ENCODE measurements around the gene PFKP. TPM values are rescaled to one million over a fixed set of nuclear protein-coding genes. Genes with fewer than 3 reads are reported as not detected.

Gene PFKP
- total RNA-seq, 1 donor: 111 TPM

DNA sequence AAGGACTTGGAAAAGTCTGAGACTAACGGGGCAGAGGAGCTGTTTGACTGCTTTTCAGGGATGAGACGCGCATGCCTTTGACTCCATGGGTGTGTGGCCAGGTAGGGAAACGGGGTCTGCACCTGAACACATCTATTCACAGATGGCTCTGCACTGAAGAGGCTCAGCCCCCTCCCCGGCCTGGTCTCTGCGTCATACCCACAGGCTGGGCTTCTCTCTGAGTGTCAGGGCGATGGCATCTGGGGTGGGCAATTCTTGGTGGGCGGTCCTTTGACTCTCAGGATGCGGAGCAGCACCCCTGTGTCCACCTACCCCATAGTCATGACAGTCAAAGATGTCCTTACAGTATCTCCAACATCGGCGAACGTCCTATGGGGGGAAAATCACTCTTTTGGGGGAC, 23.0 kb downstream of the PFKP start:
- TF ChIP-seq, protein P1, sequence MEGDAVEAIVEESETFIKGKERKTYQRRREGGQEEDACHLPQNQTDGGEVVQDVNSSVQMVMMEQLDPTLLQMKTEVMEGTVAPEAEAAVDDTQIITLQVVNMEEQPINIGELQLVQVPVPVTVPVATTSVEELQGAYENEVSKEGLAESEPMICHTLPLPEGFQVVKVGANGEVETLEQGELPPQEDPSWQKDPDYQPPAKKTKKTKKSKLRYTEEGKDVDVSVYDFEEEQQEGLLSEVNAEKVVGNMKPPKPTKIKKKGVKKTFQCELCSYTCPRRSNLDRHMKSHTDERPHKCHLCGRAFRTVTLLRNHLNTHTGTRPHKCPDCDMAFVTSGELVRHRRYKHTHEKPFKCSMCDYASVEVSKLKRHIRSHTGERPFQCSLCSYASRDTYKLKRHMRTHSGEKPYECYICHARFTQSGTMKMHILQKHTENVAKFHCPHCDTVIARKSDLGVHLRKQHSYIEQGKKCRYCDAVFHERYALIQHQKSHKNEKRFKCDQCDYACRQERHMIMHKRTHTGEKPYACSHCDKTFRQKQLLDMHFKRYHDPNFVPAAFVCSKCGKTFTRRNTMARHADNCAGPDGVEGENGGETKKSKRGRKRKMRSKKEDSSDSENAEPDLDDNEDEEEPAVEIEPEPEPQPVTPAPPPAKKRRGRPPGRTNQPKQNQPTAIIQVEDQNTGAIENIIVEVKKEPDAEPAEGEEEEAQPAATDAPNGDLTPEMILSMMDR (IDR thresholded peaks at IDR 0.05; ENCODE audit: insufficient read depth, low read length): no peak
- H3K4me3 ChIP-seq (ENCODE audit: low read depth, low read length): no peak overlapping the region
- DNase-seq (ENCODE audit: low read depth): no peak

DNA sequence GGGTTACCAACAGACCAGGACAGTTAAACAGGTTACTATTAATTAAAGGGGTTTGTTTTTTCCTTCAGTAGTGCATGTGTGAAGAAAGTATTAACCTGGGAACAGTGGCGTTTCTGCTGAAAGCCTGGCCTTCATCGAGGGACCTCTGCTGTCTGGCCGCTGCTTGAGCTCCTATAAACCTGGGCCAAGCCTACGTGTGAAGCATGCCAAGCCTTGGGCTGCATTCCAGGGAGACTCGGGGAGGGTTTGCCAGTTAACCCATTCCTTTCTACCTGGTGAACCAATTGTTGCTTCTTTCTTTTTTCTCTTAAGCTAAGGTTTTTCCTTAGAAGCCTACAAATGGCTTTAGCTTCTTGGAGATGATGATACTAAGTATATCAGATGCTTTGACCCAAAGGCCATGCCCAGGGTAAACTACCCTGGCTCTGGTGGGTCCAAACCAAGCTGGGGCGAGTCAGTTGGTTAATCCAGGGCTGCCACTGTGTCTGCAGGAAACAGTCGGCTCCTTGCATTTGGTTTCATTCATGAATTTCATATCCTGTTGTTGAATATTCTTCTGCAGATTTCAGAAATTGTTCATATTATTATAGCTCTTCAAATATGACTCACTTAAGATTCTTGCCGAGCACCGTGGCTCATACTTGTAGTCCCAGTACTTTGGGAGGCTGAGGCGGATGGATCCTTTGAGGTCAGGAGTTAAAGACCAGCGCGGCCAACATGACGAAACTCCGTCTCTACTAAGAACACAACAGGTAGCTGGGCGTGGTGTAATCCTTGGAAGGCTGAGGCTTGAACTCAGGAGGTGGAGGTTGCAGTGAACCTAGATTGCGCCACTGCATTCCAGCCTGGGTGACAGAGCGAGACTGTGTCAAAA, 23.8 kb downstream of the PFKP start:
- DNase-seq (ENCODE audit: low read depth): peak; percentile 90
- H3K4me3 ChIP-seq (ENCODE audit: low read depth, low read length): peak overlapping the region; percentile 6
- TF ChIP-seq, protein P1 (IDR thresholded peaks at IDR 0.05; ENCODE audit: insufficient read depth, low read length): peak; percentile 12

DNA sequence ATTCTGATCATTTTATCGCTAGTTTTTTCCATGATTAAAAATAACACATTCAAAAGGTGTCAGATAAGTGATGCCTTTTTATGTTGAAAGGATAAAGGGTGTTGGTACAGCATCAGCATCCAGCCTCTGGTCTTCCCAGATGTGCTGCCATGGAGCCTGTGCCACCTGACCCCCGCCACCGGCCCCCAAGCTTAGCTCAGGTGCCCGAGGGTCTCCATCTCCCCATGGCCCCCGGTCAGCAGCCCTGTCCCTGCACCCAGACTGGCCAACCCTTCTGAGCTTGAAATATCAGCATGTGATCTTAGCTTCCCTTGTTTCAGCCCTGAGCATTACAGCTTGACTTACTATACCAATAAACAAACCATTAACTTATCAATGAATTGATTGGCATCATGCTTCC, 24.6 kb downstream of the PFKP start:
- TF ChIP-seq, protein P1 (IDR thresholded peaks at IDR 0.05; ENCODE audit: insufficient read depth, low read length): no peak
- no peak for DNase-seq (ENCODE audit: low read depth)
- H3K4me3 ChIP-seq (ENCODE audit: low read depth, low read length): no peak overlapping the region

DNA sequence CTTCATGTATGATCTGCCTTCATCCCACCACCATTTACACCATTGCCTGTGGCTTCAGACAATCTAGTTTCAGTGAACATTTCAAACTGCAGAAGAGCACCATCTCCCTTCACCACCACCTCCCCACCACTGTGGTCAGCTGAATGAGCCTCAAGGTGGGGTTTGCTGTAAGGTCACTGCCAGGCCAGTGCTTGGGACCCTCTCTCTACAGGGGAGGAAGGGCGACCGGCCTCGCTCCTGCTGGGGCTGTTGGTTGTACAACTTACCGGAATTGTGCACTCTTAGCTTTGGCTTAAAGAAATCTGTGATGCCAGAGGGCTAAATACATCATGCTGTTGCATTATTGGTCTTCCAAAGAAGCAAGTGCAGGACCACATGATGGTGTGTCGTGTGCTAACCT, 26.6 kb downstream of the PFKP start:
- no peak for DNase-seq (ENCODE audit: low read depth)
- TF ChIP-seq, protein P1 (IDR thresholded peaks at IDR 0.05; ENCODE audit: insufficient read depth, low read length): no peak
- H3K4me3 ChIP-seq (ENCODE audit: low read depth, low read length): no peak overlapping the region

DNA sequence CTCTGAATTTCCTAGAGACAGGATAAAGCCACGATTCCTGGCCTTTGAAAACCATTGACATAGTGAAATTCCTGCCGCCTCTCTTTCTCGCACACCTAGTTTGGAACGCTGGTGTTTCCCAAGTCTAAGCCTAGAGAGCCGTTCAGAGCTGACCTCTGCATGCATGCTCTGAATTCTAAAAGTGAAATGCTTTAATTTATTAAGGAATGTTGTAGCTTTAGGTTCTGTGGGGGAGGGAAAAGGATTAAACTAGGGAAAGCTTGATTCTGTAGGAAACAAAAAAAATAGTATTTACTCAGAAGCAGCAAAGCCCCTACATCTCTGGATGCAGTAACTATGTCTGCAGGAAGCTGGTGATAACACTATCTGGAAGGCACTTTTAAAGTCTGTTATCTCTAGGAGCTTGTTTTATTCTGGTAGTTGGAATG, 27.3 kb downstream of the PFKP start:
- TF ChIP-seq, protein P1 (IDR thresholded peaks at IDR 0.05; ENCODE audit: insufficient read depth, low read length): no peak
- peak overlapping the region; percentile 47 for H3K4me3 ChIP-seq (ENCODE audit: low read depth, low read length)
- no peak for DNase-seq (ENCODE audit: low read depth)

DNA sequence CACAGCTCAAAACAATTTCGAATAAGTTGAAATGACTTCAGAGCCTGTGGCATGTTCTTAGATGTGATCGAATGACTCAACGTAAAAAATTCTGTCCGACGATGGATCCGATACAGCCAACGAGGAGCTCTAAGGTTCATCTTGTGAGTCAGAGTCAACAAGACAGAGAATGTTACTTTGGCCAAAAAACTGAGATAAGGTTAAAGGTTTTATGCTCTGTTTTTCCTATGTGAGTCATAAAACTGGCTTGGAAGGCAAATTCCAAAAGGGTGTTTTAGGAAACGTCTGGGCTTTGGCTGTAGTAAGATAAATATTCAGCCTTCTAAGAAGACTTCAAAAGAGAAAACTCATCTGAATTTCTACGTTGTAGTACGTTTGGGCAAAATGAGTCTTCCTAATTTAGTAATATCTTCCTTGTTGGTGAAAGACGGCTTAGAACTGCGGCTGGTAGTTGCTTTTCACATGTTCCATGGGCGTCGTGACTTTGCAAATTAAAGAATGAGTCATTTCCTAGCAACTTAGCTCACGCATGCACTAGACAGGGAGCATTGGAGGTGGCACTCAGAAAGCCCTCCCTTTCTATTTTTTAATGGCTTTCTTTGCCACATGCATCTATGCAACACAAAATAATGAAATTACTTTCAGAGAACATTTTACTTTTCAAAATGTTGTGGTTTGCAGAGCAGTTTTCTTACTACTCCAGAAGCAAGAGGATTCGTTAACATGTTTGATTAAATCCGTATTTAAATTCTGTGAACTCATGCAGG, 28.2 kb downstream of the PFKP start:
- peak; percentile 100 for DNase-seq (ENCODE audit: low read depth)
- TF ChIP-seq, protein P1 (IDR thresholded peaks at IDR 0.05; ENCODE audit: insufficient read depth, low read length): no peak
- H3K4me3 ChIP-seq (ENCODE audit: low read depth, low read length): peak overlapping the region; percentile 47

Measured in fibroblast of the aortic adventitia (primary cell).